NCI-H526 treated with DMSO at 0.1 percent for 48 hours (cell line): ENCODE measurements around the gene FATE1.

Experiments used
- DNase-seq: peaks from one replicate; lab custom pipeline; 2025; lab: John Stamatoyannopoulos, UW

FATE1 gene

GRCh38 chrX:151743651-151744470 is 28.0 kb downstream of the FATE1 start:
- no peak for DNase-seq

- DNase-seq = no peak
These were observed 29.8 kb downstream of the FATE1 start for GRCh38 chrX:151745651-151746050.

- no peak for DNase-seq
These were observed 30.7 kb downstream of the FATE1 start for GRCh38 chrX:151746502-151746901.

GRCh38 chrX:151750511-151750910 is 34.7 kb downstream of the FATE1 start:
- DNase-seq = no peak

- DNase-seq = no peak
These were observed 37.0 kb downstream of the FATE1 start for GRCh38 chrX:151752847-151753246.

GRCh38 chrX:151753313-151754046 is 37.6 kb downstream of the FATE1 start:
- no peak for DNase-seq

- no peak for DNase-seq
These were observed 38.2 kb downstream of the FATE1 start for GRCh38 chrX:151754047-151754429.

- DNase-seq = no peak
These were observed 38.9 kb downstream of the FATE1 start for GRCh38 chrX:151754641-151755215.

- DNase-seq = no peak
These were observed 43.3 kb downstream of the FATE1 start for GRCh38 chrX:151759041-151759708.

GRCh38 chrX:151762802-151763201 is 47.0 kb downstream of the FATE1 start:
- no peak for DNase-seq

GRCh38 chrX:151763711-151764110 is 47.9 kb downstream of the FATE1 start:
- no peak for DNase-seq

- no peak for DNase-seq
These were observed 49.2 kb downstream of the FATE1 start for GRCh38 chrX:151765026-151765425.

- no peak for DNase-seq
These were observed 55.9 kb downstream of the FATE1 start for GRCh38 chrX:151771726-151772125.
